GM19025 (cell line): ENCODE measurements around the gene TMEM209.
A peak's percentile ranks its signal among the peaks of the same experiment; 100 is the strongest.
"Not testable (repeated sequence)": the region's sequence is repeated elsewhere in the genome, so short reads cannot be mapped to it uniquely, and the experiment has no call there.

Experiments used
- ATAC-seq: cut with Tn5 transposase; IDR thresholded peaks from one replicate; pipeline ENCODE4 v1.9.1; 2021; ENCODE audit warnings: mild to moderate bottlenecking, low read depth, moderate library complexity; ENCODE audit not compliant: unreplicated experiment

The TMEM209 gene

GRCh38 chr7:130205084-130205947 is at the start of gene TMEM209:
Gene TMEM209, minus strand, starts transcription at chr7:130205406. Its CDS starts 31 bp downstream, at chr7:130205375.
- peak; percentile 99 for ATAC-seq

GRCh38 chr7:130254555-130254954 is 49.3 kb upstream of the TMEM209 start:
- no peak for ATAC-seq

- ATAC-seq = not testable (repeated sequence)
These were observed 44.4 kb upstream of the TMEM209 start for GRCh38 chr7:130249626-130250025.

- ATAC-seq = not testable (repeated sequence)
These were observed 43.6 kb upstream of the TMEM209 start for GRCh38 chr7:130248842-130249241.

GRCh38 chr7:130246491-130246890 is 41.3 kb upstream of the TMEM209 start:
- ATAC-seq = not testable (repeated sequence)

- not testable (repeated sequence) for ATAC-seq
These were observed 38.3 kb upstream of the TMEM209 start for GRCh38 chr7:130243486-130243885.

- ATAC-seq = no peak
These were observed 37.2 kb upstream of the TMEM209 start for GRCh38 chr7:130242198-130243014.

GRCh38 chr7:130240240-130240639 is 35.0 kb upstream of the TMEM209 start:
- ATAC-seq = no peak

- not testable (repeated sequence) for ATAC-seq
These were observed 31.2 kb upstream of the TMEM209 start for GRCh38 chr7:130236361-130236760.

- no peak for ATAC-seq
These were observed 28.9 kb upstream of the TMEM209 start for GRCh38 chr7:130234078-130234477.

GRCh38 chr7:130232209-130232608 is 27.0 kb upstream of the TMEM209 start:
- ATAC-seq = no peak

- ATAC-seq = no peak
These were observed 26.6 kb upstream of the TMEM209 start for GRCh38 chr7:130231792-130232191.

GRCh38 chr7:130229981-130230380 is 24.8 kb upstream of the TMEM209 start:
- not testable (repeated sequence) for ATAC-seq

- no peak for ATAC-seq
These were observed 23.8 kb upstream of the TMEM209 start for GRCh38 chr7:130228840-130229502.

GRCh38 chr7:130227883-130228575 is 22.8 kb upstream of the TMEM209 start:
- ATAC-seq = no peak

GRCh38 chr7:130226333-130226732 is 21.1 kb upstream of the TMEM209 start:
- ATAC-seq = no peak

- not testable (repeated sequence) for ATAC-seq
These were observed 19.7 kb upstream of the TMEM209 start for GRCh38 chr7:130224923-130225322.

- ATAC-seq = no peak
These were observed 19.0 kb upstream of the TMEM209 start for GRCh38 chr7:130224210-130224609.

GRCh38 chr7:130223646-130224045 is 18.4 kb upstream of the TMEM209 start:
- no peak for ATAC-seq

GRCh38 chr7:130221746-130222145 is 16.5 kb upstream of the TMEM209 start:
- ATAC-seq = no peak
